ENCODE results near the gene JAKMIP2. TPM values are rescaled to one million over a fixed set of nuclear protein-coding genes. Genes with fewer than 3 reads are reported as not detected.

Gene JAKMIP2
- total and polyA plus RNA-seq, 10 of the 15 experiments (the other 5 are each of a cell fraction or from before 2014, with no cell fraction given): 0.51 to 1.8 (median 0.89) TPM

- Histone ChIP-seq H3K4me3 (no peak overlapping the region), H3K27ac (ENCODE audit: control insufficient read depth, insufficient read depth) (no peak overlapping the region), H3K79me2 (ENCODE audit: control insufficient read depth, insufficient read depth, low read length) (no peaks in the 10 kb centered on the region), H3K9ac (ENCODE audit: control insufficient read depth, insufficient read depth, low read length) (no peak overlapping the region), H3K36me3 (ENCODE audit: control insufficient read depth in 2 of 2, insufficient read depth in 2 of 2, low read length in 1 of 2) (no peaks in the 10 kb centered on the region), H3K9me3 (replicated peaks; ENCODE audit: control insufficient read depth, insufficient read depth, low read length) (no peaks in the 10 kb centered on the region), H4K20me1 (ENCODE audit: control insufficient read depth, insufficient read depth) (no peaks in the 10 kb centered on the region), H3K4me2 (ENCODE audit: control insufficient read depth, insufficient read depth) (no peak overlapping the region), H2AFZ (ENCODE audit: control insufficient read depth, low read depth, low read length) (no peak overlapping the region), H3K27me3 (replicated peaks in 1 of 2; ENCODE audit: control insufficient read depth in 2 of 2, insufficient read depth in 2 of 2, low read length in 1 of 2) (no peaks in the 10 kb centered on the region), H3K4me1 (ENCODE audit: control insufficient read depth, insufficient read depth, low read length) (no peaks in the 10 kb centered on the region)
- RAD21 ChIA-PET (ENCODE audit: unreplicated experiment): no interaction called here
- SMC1A ChIA-PET (ENCODE audit: uncharacterized antibody, unreplicated experiment): no interaction called here
- POLR2A ChIA-PET: interaction anchor here (0.5 kb wide), 1 partner anchor 178 kb away, joined by 5 read pairs; no protein-coding TSS in a partner anchor
- DNase-seq (ENCODE audit: low read depth, low spot score) (no peak), ATAC-seq (no peak), FAIRE-seq (no peak)
- TF ChIP-seq NR2F1 (conservative IDR thresholded peaks at IDR 0.05) (no peak), POLR2AphosphoS2 (IDR thresholded peaks at IDR 0.05; ENCODE audit: low read depth, low read length) (no peak), ATF7 (IDR thresholded peaks at IDR 0.05; ENCODE audit: low read depth) (no peak), ZNF687 (IDR thresholded peaks at IDR 0.05) (no peak), CHD1 (IDR thresholded peaks at IDR 0.05; ENCODE audit: low read depth, low read length) (no peak), CBFB (IDR thresholded peaks at IDR 0.05; ENCODE audit: low read depth) (no peak), POU2F2 (IDR thresholded peaks at IDR 0.05; ENCODE audit: borderline replicate concordance, low read depth, low read length) (no peak), NFXL1 (IDR thresholded peaks at IDR 0.05; ENCODE audit: borderline replicate concordance) (no peak), RCOR1 (conservative IDR thresholded peaks at IDR 0.05; ENCODE audit: low read depth, low read length) (no peak)
- TF ChIP-seq, protein P1, sequence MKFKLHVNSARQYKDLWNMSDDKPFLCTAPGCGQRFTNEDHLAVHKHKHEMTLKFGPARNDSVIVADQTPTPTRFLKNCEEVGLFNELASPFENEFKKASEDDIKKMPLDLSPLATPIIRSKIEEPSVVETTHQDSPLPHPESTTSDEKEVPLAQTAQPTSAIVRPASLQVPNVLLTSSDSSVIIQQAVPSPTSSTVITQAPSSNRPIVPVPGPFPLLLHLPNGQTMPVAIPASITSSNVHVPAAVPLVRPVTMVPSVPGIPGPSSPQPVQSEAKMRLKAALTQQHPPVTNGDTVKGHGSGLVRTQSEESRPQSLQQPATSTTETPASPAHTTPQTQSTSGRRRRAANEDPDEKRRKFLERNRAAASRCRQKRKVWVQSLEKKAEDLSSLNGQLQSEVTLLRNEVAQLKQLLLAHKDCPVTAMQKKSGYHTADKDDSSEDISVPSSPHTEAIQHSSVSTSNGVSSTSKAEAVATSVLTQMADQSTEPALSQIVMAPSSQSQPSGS (IDR thresholded peaks at IDR 0.05; ENCODE audit: low read length): no peak
- TF ChIP-seq, protein P2, sequence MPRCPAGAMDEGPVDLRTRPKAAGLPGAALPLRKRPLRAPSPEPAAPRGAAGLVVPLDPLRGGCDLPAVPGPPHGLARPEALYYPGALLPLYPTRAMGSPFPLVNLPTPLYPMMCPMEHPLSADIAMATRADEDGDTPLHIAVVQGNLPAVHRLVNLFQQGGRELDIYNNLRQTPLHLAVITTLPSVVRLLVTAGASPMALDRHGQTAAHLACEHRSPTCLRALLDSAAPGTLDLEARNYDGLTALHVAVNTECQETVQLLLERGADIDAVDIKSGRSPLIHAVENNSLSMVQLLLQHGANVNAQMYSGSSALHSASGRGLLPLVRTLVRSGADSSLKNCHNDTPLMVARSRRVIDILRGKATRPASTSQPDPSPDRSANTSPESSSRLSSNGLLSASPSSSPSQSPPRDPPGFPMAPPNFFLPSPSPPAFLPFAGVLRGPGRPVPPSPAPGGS (IDR thresholded peaks at IDR 0.05; ENCODE audit: borderline replicate concordance, insufficient read depth, low read depth, low read length, poor library complexity, severe bottlenecking): no peak
- TF ChIP-seq, protein P3, sequence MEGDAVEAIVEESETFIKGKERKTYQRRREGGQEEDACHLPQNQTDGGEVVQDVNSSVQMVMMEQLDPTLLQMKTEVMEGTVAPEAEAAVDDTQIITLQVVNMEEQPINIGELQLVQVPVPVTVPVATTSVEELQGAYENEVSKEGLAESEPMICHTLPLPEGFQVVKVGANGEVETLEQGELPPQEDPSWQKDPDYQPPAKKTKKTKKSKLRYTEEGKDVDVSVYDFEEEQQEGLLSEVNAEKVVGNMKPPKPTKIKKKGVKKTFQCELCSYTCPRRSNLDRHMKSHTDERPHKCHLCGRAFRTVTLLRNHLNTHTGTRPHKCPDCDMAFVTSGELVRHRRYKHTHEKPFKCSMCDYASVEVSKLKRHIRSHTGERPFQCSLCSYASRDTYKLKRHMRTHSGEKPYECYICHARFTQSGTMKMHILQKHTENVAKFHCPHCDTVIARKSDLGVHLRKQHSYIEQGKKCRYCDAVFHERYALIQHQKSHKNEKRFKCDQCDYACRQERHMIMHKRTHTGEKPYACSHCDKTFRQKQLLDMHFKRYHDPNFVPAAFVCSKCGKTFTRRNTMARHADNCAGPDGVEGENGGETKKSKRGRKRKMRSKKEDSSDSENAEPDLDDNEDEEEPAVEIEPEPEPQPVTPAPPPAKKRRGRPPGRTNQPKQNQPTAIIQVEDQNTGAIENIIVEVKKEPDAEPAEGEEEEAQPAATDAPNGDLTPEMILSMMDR (IDR thresholded peaks at IDR 0.05 in 2 of 3, conservative IDR thresholded peaks at IDR 0.05 in 1 of 3; ENCODE audit: control insufficient read depth in 2 of 3, extremely low read depth in 1 of 3, insufficient read depth in 1 of 3, low read depth in 3 of 3, low read length in 3 of 3): no peak
- 0% methylated on average over 1 of the region's 1 CpG for WGBS (ENCODE audit: insufficient coverage, insufficient replicate concordance, low lambda C conversion rate, missing lambda C conversion rate)
- no TSS peak for BruUV-seq (replicated peaks)
- intact Hi-C loops (cut with micrococcal nuclease; ENCODE audit: unreplicated experiment) (no loop called here), in situ Hi-C loops (cut with MboI) (no loop called here)
- CTCF ChIA-PET: no interaction called here
These were observed 31.2 kb upstream of the JAKMIP2 start for GRCh38 chr5:147813696-147814095.

All from GM12878 (cell line).